ENCODE results near the gene SF3B5. TPM values are rescaled to one million over a fixed set of nuclear protein-coding genes. Genes with fewer than 3 reads are reported as not detected.

SF3B5 gene
- total and polyA plus RNA-seq, 9 of the 15 experiments (the other 6 are each of a cell fraction or from before 2014, with no cell fraction given): 238 to 1,211 (median 407) TPM

DNA sequence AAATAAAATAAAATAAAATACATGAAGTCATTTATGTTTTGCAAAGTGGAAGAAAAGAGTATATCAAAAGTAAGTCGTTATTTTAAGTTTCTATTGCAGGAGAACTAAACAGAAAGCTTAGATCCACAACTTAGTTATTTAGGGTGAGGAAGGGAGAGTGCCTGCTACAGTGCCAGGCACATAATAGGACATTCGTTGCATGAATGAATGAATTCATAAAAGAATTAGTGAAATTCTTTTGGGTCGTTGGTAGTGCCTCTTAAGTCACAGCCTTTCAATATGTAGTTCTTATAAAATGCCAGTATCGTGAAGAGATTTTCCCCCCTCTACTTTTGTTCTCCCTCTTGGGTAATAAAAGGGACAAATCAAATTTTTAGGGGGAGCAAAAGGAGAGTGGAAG, 29.1 kb downstream of the SF3B5 start (continued):
- TF ChIP-seq, protein P1, sequence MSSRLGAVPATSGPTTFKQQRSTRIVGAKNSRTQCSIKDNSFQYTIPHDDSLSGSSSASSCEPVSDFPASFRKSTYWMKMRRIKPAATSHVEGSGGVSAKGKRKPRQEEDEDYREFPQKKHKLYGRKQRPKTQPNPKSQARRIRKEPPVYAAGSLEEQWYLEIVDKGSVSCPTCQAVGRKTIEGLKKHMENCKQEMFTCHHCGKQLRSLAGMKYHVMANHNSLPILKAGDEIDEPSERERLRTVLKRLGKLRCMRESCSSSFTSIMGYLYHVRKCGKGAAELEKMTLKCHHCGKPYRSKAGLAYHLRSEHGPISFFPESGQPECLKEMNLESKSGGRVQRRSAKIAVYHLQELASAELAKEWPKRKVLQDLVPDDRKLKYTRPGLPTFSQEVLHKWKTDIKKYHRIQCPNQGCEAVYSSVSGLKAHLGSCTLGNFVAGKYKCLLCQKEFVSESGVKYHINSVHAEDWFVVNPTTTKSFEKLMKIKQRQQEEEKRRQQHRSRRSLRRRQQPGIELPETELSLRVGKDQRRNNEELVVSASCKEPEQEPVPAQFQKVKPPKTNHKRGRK (tag; IDR thresholded peaks at IDR 0.05): 0 out of 2 replicates have a peak, but pooled peaks have one; percentile 15
- TF ChIP-seq ZNF668 (CRISPR knock-in tag; IDR thresholded peaks at IDR 0.05): no peak
- TF ChIP-seq KDM1A (IDR thresholded peaks at IDR 0.05): peak in 1 of 2 experiments; percentile 7; a peak in 1 of 4 replicates
- TF ChIP-seq TAF1 (IDR thresholded peaks at IDR 0.05; ENCODE audit: control insufficient read depth, extremely low read depth, insufficient read depth, low read length, severe bottlenecking): no peak
- TF ChIP-seq ZNF24 (IDR thresholded peaks at IDR 0.05): peak; percentile 86
- no peak for TF ChIP-seq NCOA1 (IDR thresholded peaks at IDR 0.05; ENCODE audit: low read depth)
- TF ChIP-seq ZBTB26 (CRISPR knock-in tag; IDR thresholded peaks at IDR 0.05): no peak
- TF ChIP-seq ZNF57 (CRISPR knock-in tag; IDR thresholded peaks at IDR 0.05): no peak
- no peak for TF ChIP-seq HNRNPH1 (optimal IDR thresholded peaks at IDR 0.05; ENCODE audit: low read depth, low read length)
- no peak for TF ChIP-seq HDAC8 (tag; IDR thresholded peaks at IDR 0.05)
- TF ChIP-seq MTA3 (IDR thresholded peaks at IDR 0.05; ENCODE audit: borderline replicate concordance): no peak
- TF ChIP-seq RUNX1 (IDR thresholded peaks at IDR 0.05; ENCODE audit: low read depth): no peak
- TF ChIP-seq, protein P2, sequence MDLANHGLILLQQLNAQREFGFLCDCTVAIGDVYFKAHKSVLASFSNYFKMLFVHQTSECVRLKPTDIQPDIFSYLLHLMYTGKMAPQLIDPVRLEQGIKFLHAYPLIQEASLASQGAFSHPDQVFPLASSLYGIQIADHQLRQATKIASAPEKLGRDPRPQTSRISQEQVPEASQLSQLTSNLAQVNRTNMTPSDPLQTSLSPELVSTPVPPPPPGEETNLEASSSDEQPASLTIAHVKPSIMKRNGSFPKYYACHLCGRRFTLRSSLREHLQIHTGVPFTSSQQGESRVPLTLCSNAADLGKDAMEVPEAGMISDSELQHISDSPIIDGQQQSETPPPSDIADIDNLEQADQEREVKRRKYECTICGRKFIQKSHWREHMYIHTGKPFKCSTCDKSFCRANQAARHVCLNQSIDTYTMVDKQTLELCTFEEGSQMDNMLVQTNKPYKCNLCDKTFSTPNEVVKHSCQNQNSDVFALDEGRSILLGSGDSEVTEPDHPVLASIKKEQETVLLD (IDR thresholded peaks at IDR 0.05): no peak
- TF ChIP-seq, protein P3, sequence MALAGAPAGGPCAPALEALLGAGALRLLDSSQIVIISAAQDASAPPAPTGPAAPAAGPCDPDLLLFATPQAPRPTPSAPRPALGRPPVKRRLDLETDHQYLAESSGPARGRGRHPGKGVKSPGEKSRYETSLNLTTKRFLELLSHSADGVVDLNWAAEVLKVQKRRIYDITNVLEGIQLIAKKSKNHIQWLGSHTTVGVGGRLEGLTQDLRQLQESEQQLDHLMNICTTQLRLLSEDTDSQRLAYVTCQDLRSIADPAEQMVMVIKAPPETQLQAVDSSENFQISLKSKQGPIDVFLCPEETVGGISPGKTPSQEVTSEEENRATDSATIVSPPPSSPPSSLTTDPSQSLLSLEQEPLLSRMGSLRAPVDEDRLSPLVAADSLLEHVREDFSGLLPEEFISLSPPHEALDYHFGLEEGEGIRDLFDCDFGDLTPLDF (CRISPR knock-in tag; IDR thresholded peaks at IDR 0.05): no peak
- TF ChIP-seq ZNF589 (CRISPR knock-in tag; IDR thresholded peaks at IDR 0.05; ENCODE audit: low read depth): no peak
- no peak for TF ChIP-seq MAX (CRISPR knock-in tag; IDR thresholded peaks at IDR 0.05)
- TF ChIP-seq CBFB (CRISPR knock-in tag; IDR thresholded peaks at IDR 0.05): no peak
- no peak for TF ChIP-seq SRSF7 (optimal IDR thresholded peaks at IDR 0.05; ENCODE audit: low read depth, low read length)
- no peak for TF ChIP-seq YBX1 (IDR thresholded peaks at IDR 0.05)
- no peak for TF ChIP-seq ZC3H4 (CRISPR knock-in tag; IDR thresholded peaks at IDR 0.05; ENCODE audit: borderline replicate concordance)
- TF ChIP-seq MCM2 (IDR thresholded peaks at IDR 0.05; ENCODE audit: low read depth): no peak
- no peak for TF ChIP-seq SRSF3 (IDR thresholded peaks at IDR 0.05; ENCODE audit: insufficient read depth, low read length)
- TF ChIP-seq CBFA2T2 (conservative IDR thresholded peaks at IDR 0.05): no peak
- TF ChIP-seq ZKSCAN1 (IDR thresholded peaks at IDR 0.05; ENCODE audit: low read depth, low read length): peak; percentile 76; the same call in 1 of the 2 replicates
- TF ChIP-seq BCOR (IDR thresholded peaks at IDR 0.05): no peak
